Spinal cord (tissue), 10 donors: ENCODE results near the gene GSN. TPM values are rescaled to one million over a fixed set of nuclear protein-coding genes. Genes with fewer than 3 reads are reported as not detected.

ENCODE experiments used
- DNase-seq, 6 donors: peaks; one replicate each; pipeline versions ENCODE4 v3.0.0 to v3.0.0-alpha.2; 2013 to 2015; ENCODE audit warnings: low spot score in 6 of 6, low read depth in 4 of 6
- H3K27ac ChIP-seq: one replicate; pipeline ENCODE4 v1.5.1; 2013; ENCODE audit warnings: low read depth, low read length, control low read depth
- H3K27me3 ChIP-seq: one replicate; pipeline ENCODE4 v1.6.1; 2013; ENCODE audit warnings: low read length; ENCODE audit not compliant: control insufficient read depth, insufficient read depth
- H3K36me3 ChIP-seq: one replicate; pipeline ENCODE4 v1.6.1; 2013; ENCODE audit warnings: low read length; ENCODE audit not compliant: control insufficient read depth, insufficient read depth
- H3K4me1 ChIP-seq: one replicate; pipeline ENCODE4 v1.6.1; 2013; ENCODE audit warnings: low read length; ENCODE audit not compliant: control insufficient read depth, insufficient read depth
- H3K4me3 ChIP-seq: one replicate; pipeline ENCODE4 v1.5.1; 2013; ENCODE audit warnings: low read depth, low read length, control low read depth
- H3K9me3 ChIP-seq: one replicate; pipeline ENCODE4 v1.6.1; 2013; ENCODE audit warnings: low read length; ENCODE audit not compliant: control insufficient read depth, insufficient read depth
- WGBS: methylation state at CpG from one replicate; pipeline ENCODE4 v1.1.5; 2013; ENCODE audit warnings: missing lambda C conversion rate; ENCODE audit not compliant: insufficient coverage; 5-methylcytosine and 5-hydroxymethylcytosine counted together
- long read RNA-seq, 4 donors: transcript quantifications; one replicate each; lab custom pipeline, GENCODE V29; 2026
- polyA plus RNA-seq, 2 donors: library from polyadenylated mRNA; unstranded; fragments of 120-200 nt; gene quantifications; one replicate each; pipeline ENCODE4 v1.2.1, GENCODE V29; 2013; ENCODE audit not compliant: insufficient read length in 2 of 2
- total RNA-seq, 2 donors: library from RNA; depleted of rRNA in 1 of 2; stranded (reverse); fragments of 120-200 nt in 1 of 2; fragments of >200 nt in 1 of 2; gene quantifications; one replicate each; pipeline versions ENCODE4 v1.2.3 to v1.2.4, GENCODE V29; 2013 to 2014
- donor health status: healthy.

GSN gene
- 100 to 1,000 TPM; 238 to 342 TPM for total RNA-seq
- polyA plus RNA-seq = 100 to 1,000 TPM in 1 of 2 donors, 10 to 100 TPM in 1; 91.7 to 144 TPM
- long read RNA-seq, donor 1, transcript GSN-204 (17 exons, 2,657 nt) = major isoform, 13 of 115 reads
- long read RNA-seq, donor 1, partial matches to known transcripts = 87 of 115 reads
- long read RNA-seq, donor 1, other reads (novel, unspliced or antisense) = 8 of 115 reads
- long read RNA-seq, donor 2, partial matches to known transcripts = 0 of 5 reads
- long read RNA-seq, donor 2, other reads (novel, unspliced or antisense) = 0 of 5 reads
- long read RNA-seq, donor 3, partial matches to known transcripts = 0 of 12 reads
- long read RNA-seq, donor 3, other reads (novel, unspliced or antisense) = 6 of 12 reads
- long read RNA-seq, donor 4, partial matches to known transcripts = 33 of 46 reads
- long read RNA-seq, donor 4, other reads (novel, unspliced or antisense) = 5 of 46 reads

DNA sequence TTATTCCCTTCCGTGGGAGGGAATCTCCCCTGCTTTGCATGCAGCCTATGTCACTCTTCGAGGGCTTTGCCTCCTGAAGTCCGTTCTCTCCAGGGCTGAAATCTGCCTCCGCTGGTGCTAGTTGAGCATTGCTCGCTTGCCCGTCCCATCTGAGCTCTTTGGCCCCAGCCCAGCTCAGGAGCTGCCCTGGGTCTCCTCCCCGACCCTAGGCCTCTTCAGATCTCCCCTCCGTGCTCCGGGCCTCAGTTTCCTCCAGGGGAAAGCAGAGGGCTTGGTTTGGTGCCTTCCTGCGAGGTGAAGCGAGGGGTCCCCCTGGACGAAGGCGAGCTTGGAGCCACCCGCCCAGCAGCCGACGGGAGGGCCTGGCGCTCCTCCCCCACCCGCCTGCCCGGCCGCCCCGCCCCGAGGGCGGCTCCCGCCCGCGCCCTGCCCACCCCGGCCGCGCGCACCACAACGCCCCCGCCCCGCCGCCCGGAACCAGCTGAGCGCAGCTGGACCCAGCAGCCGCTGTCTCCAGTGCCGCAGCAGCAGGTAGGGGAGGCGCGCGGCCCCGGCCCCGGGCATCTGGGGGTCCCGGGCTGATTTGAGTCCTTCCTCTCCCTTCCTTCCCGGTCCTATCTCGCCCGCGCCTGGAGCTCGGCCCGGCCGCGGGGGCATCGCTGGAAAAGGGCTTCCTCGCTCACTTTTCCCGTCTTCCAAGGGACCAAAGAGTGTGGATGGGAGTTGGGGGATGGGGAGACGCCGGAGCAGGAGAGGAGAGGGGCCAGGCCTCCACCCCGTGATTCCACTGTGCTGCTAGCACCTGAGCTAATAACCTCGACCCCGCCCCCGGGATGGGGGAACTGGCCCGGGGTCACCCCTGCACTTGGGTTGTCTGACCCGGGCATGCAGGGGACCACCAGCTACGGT, at the start of gene GSN:
GSN (plus strand) TSS at position 474 of the 909 bp plus-strand sequence. CDS start 33,810 bp downstream, outside the sequence.
- Histone ChIP-seq H3K4me1 (peaks cover 47% of the 10 kb centered on the region), H3K36me3 (no peaks in the 10 kb centered on the region), H3K9me3 (no peaks in the 10 kb centered on the region), H3K4me3 (peak within 1 kb of the TSS; percentile 90), H3K27me3 (peaks cover 17% of the 10 kb centered on the region), H3K27ac (peak within 1 kb of the TSS; percentile 84)
- under 1% methylated on average over 39 of the region's 64 CpGs for WGBS
- DNase-seq = peak in 2 of 6 donors; percentile 67 to 81

DNA sequence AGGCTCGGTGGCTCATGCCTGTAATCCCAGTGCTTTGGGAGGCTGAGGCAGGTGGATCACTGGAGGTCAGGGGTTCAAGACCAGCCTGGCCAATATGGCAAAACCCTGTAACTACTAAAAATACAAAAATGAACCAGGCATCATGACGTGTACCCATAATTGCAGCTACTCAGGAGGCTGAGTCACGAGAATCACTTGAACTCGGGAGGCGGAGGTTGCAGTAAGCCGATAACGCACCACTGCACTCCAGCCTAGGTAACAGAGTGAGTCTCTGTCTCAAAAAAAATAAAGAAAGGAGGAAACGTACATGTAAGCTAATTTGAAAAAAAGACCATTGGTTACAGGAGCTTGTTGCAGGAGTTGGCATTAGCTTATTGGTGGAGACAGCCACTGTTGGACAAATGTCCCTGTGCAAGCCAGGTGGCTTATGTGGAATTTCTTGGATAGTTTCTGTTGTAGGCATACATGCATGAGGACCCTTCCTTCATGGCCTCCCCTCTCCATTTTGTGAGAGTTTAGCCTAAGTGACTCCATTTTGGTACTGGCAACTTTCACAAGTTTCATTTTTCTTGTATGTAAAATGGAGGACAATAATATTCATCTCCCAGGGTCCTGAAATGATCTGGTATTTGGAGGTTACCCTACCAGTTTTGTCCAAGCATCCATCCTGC, 49.5 kb upstream of the GSN start:
- no peak for DNase-seq
- H3K4me1 ChIP-seq = peaks cover 5% of the 10 kb centered on the region
- H3K36me3 ChIP-seq = no peaks in the 10 kb centered on the region
- H3K9me3 ChIP-seq = no peaks in the 10 kb centered on the region
- no peak overlapping the region for H3K4me3 ChIP-seq
- no peak overlapping the region for H3K27ac ChIP-seq
- 95% methylated on average over 8 of the region's 8 CpGs for WGBS
- H3K27me3 ChIP-seq = no peaks in the 10 kb centered on the region

GRCh38 chr9:121219530-121219929, 48.4 kb upstream of the GSN start:
- H3K36me3 ChIP-seq = no peaks in the 10 kb centered on the region
- H3K4me3 ChIP-seq = no peak overlapping the region
- peaks cover 5% of the 10 kb centered on the region for H3K4me1 ChIP-seq
- no peaks in the 10 kb centered on the region for H3K9me3 ChIP-seq
- H3K27ac ChIP-seq = no peak overlapping the region
- no peak for DNase-seq
- no peaks in the 10 kb centered on the region for H3K27me3 ChIP-seq
- WGBS = 75% methylated on average over 2 of the region's 3 CpGs

- H3K27me3 ChIP-seq = no peaks in the 10 kb centered on the region
- no peak for DNase-seq
- no peaks in the 10 kb centered on the region for H3K36me3 ChIP-seq
- no peak overlapping the region for H3K4me3 ChIP-seq
- no peak overlapping the region for H3K27ac ChIP-seq
- no peaks in the 10 kb centered on the region for H3K9me3 ChIP-seq
- 52% methylated on average over 13 of the region's 13 CpGs for WGBS
- H3K4me1 ChIP-seq = peaks cover 5% of the 10 kb centered on the region
Measured at GRCh38 chr9:121220996-121221663, 46.8 kb upstream of the GSN start.

GRCh38 chr9:121221664-121222055, 46.3 kb upstream of the GSN start:
- Histone ChIP-seq H3K27me3 (no peaks in the 10 kb centered on the region), H3K4me3 (no peak overlapping the region), H3K27ac (no peak overlapping the region), H3K36me3 (no peaks in the 10 kb centered on the region), H3K9me3 (no peaks in the 10 kb centered on the region), H3K4me1 (peaks cover 5% of the 10 kb centered on the region)
- 92% methylated on average over 2 of the region's 2 CpGs for WGBS
- DNase-seq = no peak

- no peaks in the 10 kb centered on the region for H3K36me3 ChIP-seq
- H3K9me3 ChIP-seq = no peaks in the 10 kb centered on the region
- H3K27me3 ChIP-seq = no peaks in the 10 kb centered on the region
- DNase-seq = peak in 2 of 6 donors; percentile 28 to 54
- H3K4me3 ChIP-seq = no peak overlapping the region
- 60% methylated on average over 8 of the region's 12 CpGs for whole genome bisulfite sequencing
- no peak overlapping the region for H3K27ac ChIP-seq
- peaks cover 5% of the 10 kb centered on the region for H3K4me1 ChIP-seq
Measured at GRCh38 chr9:121222524-121223171, 45.3 kb upstream of the GSN start.

GRCh38 chr9:121225240-121225639, 42.7 kb upstream of the GSN start:
- Histone ChIP-seq H3K27me3 (no peaks in the 10 kb centered on the region), H3K4me1 (peaks cover 5% of the 10 kb centered on the region), H3K27ac (no peak overlapping the region), H3K9me3 (no peaks in the 10 kb centered on the region), H3K4me3 (no peak overlapping the region), H3K36me3 (no peaks in the 10 kb centered on the region)
- DNase-seq = no peak
- WGBS = 63% methylated on average over 5 of the region's 5 CpGs

GRCh38 chr9:121226175-121226574, 41.8 kb upstream of the GSN start:
- H3K4me1 ChIP-seq = peaks cover 5% of the 10 kb centered on the region

More at GRCh38 chr9:121226175-121226574, 41.8 kb upstream of the GSN start:
- DNase-seq = no peak
- Histone ChIP-seq H3K9me3 (no peaks in the 10 kb centered on the region), H3K27ac (no peak overlapping the region), H3K36me3 (no peaks in the 10 kb centered on the region), H3K4me3 (no peak overlapping the region), H3K27me3 (no peaks in the 10 kb centered on the region)
- WGBS = no CpG with 5 or more reads among the region's 2 CpGs
